ENCODE data around the gene LIPK.

GRCh38 chr10:88764110-88764509 is 58.1 kb downstream of the LIPK start:
- TF ChIP-seq CTCF (IDR thresholded peaks at IDR 0.05) (no peak), ZFX (IDR thresholded peaks at IDR 0.05; ENCODE audit: borderline replicate concordance) (no peak)
